ENCODE results near the gene FAM13A. TPM values are rescaled to one million over a fixed set of nuclear protein-coding genes. Genes with fewer than 3 reads are reported as not detected.
A peak's percentile ranks its signal among the peaks of the same experiment; 100 is the strongest.

FAM13A gene
- total and polyA plus RNA-seq, 9 of the 15 experiments (the other 6 are each of a cell fraction or from before 2014, with no cell fraction given) = 11.3 to 23.3 (median 14.7) TPM

DNA sequence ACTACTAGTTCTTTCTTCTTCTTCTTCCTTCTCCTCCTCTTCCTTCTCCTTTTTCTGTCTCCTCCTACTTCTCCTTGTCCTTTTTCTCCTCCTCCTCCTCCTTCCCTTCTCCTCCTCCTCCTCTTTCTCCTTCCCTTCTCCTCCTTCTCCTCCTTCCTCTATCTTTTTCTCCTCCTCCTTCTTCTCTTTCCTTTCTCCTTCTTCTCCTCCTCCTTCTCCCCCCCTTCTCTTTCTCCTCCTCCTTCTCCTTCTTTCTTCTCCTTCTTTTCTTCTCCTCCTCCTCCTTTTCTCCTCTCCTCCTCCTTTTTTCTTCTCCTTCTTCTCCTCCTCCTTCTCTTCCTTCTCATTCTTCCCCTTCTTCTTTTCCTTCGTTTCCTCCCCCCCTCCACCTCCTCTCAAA is 337.6 kb downstream of the FAM13A start (continued):
- TF ChIP-seq, protein P1, sequence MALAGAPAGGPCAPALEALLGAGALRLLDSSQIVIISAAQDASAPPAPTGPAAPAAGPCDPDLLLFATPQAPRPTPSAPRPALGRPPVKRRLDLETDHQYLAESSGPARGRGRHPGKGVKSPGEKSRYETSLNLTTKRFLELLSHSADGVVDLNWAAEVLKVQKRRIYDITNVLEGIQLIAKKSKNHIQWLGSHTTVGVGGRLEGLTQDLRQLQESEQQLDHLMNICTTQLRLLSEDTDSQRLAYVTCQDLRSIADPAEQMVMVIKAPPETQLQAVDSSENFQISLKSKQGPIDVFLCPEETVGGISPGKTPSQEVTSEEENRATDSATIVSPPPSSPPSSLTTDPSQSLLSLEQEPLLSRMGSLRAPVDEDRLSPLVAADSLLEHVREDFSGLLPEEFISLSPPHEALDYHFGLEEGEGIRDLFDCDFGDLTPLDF (CRISPR knock-in tag; IDR thresholded peaks at IDR 0.05) = no peak
- TF ChIP-seq, protein P2, sequence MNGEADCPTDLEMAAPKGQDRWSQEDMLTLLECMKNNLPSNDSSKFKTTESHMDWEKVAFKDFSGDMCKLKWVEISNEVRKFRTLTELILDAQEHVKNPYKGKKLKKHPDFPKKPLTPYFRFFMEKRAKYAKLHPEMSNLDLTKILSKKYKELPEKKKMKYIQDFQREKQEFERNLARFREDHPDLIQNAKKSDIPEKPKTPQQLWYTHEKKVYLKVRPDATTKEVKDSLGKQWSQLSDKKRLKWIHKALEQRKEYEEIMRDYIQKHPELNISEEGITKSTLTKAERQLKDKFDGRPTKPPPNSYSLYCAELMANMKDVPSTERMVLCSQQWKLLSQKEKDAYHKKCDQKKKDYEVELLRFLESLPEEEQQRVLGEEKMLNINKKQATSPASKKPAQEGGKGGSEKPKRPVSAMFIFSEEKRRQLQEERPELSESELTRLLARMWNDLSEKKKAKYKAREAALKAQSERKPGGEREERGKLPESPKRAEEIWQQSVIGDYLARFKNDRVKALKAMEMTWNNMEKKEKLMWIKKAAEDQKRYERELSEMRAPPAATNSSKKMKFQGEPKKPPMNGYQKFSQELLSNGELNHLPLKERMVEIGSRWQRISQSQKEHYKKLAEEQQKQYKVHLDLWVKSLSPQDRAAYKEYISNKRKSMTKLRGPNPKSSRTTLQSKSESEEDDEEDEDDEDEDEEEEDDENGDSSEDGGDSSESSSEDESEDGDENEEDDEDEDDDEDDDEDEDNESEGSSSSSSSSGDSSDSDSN (IDR thresholded peaks at IDR 0.05; ENCODE audit: borderline replicate concordance in 1 of 2, low read depth in 2 of 2, low read length in 2 of 2) = no peak
- TF ChIP-seq, protein P3, sequence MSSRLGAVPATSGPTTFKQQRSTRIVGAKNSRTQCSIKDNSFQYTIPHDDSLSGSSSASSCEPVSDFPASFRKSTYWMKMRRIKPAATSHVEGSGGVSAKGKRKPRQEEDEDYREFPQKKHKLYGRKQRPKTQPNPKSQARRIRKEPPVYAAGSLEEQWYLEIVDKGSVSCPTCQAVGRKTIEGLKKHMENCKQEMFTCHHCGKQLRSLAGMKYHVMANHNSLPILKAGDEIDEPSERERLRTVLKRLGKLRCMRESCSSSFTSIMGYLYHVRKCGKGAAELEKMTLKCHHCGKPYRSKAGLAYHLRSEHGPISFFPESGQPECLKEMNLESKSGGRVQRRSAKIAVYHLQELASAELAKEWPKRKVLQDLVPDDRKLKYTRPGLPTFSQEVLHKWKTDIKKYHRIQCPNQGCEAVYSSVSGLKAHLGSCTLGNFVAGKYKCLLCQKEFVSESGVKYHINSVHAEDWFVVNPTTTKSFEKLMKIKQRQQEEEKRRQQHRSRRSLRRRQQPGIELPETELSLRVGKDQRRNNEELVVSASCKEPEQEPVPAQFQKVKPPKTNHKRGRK (tag; IDR thresholded peaks at IDR 0.05) = peak; percentile 92
- TF ChIP-seq, protein P4, sequence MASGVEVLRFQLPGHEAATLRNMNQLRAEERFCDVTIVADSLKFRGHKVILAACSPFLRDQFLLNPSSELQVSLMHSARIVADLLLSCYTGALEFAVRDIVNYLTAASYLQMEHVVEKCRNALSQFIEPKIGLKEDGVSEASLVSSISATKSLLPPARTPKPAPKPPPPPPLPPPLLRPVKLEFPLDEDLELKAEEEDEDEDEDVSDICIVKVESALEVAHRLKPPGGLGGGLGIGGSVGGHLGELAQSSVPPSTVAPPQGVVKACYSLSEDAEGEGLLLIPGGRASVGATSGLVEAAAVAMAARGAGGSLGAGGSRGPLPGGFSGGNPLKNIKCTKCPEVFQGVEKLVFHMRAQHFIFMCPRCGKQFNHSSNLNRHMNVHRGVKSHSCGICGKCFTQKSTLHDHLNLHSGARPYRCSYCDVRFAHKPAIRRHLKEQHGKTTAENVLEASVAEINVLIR (CRISPR knock-in tag; IDR thresholded peaks at IDR 0.05) = no peak
- TF ChIP-seq, protein P5, sequence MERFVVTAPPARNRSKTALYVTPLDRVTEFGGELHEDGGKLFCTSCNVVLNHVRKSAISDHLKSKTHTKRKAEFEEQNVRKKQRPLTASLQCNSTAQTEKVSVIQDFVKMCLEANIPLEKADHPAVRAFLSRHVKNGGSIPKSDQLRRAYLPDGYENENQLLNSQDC (CRISPR knock-in tag; IDR thresholded peaks at IDR 0.05) = no peak
- TF ChIP-seq, protein P6, sequence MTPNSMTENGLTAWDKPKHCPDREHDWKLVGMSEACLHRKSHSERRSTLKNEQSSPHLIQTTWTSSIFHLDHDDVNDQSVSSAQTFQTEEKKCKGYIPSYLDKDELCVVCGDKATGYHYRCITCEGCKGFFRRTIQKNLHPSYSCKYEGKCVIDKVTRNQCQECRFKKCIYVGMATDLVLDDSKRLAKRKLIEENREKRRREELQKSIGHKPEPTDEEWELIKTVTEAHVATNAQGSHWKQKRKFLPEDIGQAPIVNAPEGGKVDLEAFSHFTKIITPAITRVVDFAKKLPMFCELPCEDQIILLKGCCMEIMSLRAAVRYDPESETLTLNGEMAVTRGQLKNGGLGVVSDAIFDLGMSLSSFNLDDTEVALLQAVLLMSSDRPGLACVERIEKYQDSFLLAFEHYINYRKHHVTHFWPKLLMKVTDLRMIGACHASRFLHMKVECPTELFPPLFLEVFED (CRISPR knock-in tag; conservative IDR thresholded peaks at IDR 0.05) = 0 out of 2 replicates have a peak, but pooled peaks have one; percentile 33

Measured in K562 (cell line).